D721Med (cell line): ENCODE results near the gene NME1.

Experiments used
- DNase-seq: peaks from one replicate; pipeline ENCODE4 v3.0.0; 2011; ENCODE audit warnings: low spot score; ENCODE audit not compliant: insufficient read length
- FAIRE-seq: peaks from 2 replicates; lab custom pipeline; 2011; peaks lifted over from hg19 to GRCh38; lab: Jason Lieb, UNC
- CTCF ChIP-seq: IDR thresholded peaks from 2 replicates; pipeline ENCODE4 v1.5.1; 2012; ENCODE audit warnings: mild to moderate bottlenecking, control low read depth; ENCODE audit not compliant: insufficient read depth; ENCODE audit errors: missing control alignments

NME1 gene

GRCh38 chr17:51150932-51151331 is 2.4 kb upstream of the NME1 start:
- no peak for TF ChIP-seq CTCF
- FAIRE-seq (no peak), DNase-seq (no peak)

GRCh38 chr17:51152766-51153209 is 571 bp upstream of the NME1 start:
- FAIRE-seq (no peak), DNase-seq (no peak)
- no peak for TF ChIP-seq CTCF

GRCh38 chr17:51154176-51154575 is 817 bp downstream of the NME1 start:
- TF ChIP-seq CTCF: no peak
- FAIRE-seq (no peak), DNase-seq (no peak)

GRCh38 chr17:51155416-51155815 is 2.1 kb downstream of the NME1 start:
- no peak for FAIRE-seq
- TF ChIP-seq CTCF: no peak
- peak; percentile 44 for DNase-seq

GRCh38 chr17:51159604-51160003 is 6.2 kb downstream of the NME1 start:
- no peak for DNase-seq
- FAIRE-seq: no peak
- TF ChIP-seq CTCF: no peak

- FAIRE-seq (no peak), DNase-seq (no peak)
- no peak for TF ChIP-seq CTCF
Measured at GRCh38 chr17:51161541-51161940, 8.2 kb downstream of the NME1 start.

- DNase-seq (no peak), FAIRE-seq (no peak)
- no peak for TF ChIP-seq CTCF
Measured at GRCh38 chr17:51164911-51165679, 11.7 kb downstream of the NME1 start.
